GM19351 (cell line): ENCODE measurements around the gene DNAJC5.
"Not testable (repeated sequence)": the region's sequence is repeated elsewhere in the genome, so short reads cannot be mapped to it uniquely, and the experiment has no call there.

Experiments used
- ATAC-seq: cut with Tn5 transposase; IDR thresholded peaks from one replicate; pipeline ENCODE4 v1.9.1; 2021; ENCODE audit warnings: mild to moderate bottlenecking, moderate library complexity; ENCODE audit not compliant: unreplicated experiment

DNAJC5 gene, protein sequence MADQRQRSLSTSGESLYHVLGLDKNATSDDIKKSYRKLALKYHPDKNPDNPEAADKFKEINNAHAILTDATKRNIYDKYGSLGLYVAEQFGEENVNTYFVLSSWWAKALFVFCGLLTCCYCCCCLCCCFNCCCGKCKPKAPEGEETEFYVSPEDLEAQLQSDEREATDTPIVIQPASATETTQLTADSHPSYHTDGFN

GRCh38 chr20:63894358-63895201 is at the start of gene DNAJC5:
DNAJC5 (plus strand) TSS chr20:63895126; CDS start chr20:63928346, 33,220 bp downstream.
- ATAC-seq: peak; percentile 83

GRCh38 chr20:63846128-63846771 is 48.7 kb upstream of the DNAJC5 start:
- no peak for ATAC-seq

DNA sequence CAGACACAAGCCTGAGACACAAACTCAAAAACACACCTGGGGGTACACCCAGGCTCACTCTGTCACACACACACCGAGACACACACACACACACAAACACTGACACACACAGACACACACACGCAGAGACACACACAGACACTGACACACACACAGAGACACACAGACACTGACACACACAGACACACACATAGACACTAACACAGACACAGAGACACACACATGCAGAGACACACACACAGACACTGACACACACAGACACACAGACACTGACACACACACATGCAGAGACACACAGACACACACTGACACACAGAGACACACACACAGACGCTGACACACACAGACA is 48.1 kb upstream of the DNAJC5 start:
- no peak for ATAC-seq

DNA sequence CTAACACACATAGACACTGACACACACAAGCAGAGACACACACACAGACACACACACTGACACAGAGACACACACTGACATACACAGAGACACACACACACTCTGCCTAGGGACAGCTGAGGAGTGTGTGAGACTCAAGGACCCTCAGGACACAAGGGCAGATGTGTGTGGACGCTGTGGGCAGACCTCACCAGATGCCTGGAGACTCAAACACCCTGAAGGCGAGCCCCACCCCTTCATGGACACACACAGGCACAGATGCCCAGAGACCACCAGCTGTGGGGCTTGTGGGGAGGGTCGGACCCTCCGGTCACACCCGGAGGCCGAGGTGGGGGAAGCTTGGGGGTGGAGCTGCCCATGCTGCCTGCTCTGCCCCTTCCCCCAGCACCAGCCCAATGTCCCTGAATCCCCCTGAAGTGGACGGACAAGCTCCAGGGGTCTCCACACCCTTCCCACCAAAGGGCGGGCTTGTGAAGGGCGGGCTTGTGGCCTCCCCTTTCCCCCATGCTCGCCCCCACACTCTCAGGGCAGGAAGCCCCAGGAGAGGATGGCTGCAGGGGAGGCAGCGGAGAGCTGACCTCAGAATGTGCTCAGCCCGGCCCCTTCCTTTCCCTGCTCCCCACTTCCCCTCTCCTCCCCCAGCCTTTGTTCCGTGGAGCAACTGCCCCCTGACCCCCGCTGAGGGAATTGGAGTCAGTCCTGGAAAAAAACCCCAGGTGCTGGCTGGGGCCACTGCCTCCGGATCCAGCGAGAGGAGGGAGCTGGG is 47.5 kb upstream of the DNAJC5 start:
- no peak for ATAC-seq

- ATAC-seq: no peak
Observed at GRCh38 chr20:63848003-63848911, 46.7 kb upstream of the DNAJC5 start.

GRCh38 chr20:63850689-63851547 is 44.0 kb upstream of the DNAJC5 start:
- peak; percentile 78 for ATAC-seq

- not testable (repeated sequence) for ATAC-seq
Observed at GRCh38 chr20:63851548-63851943, 43.4 kb upstream of the DNAJC5 start.

GRCh38 chr20:63853733-63854068 is 41.2 kb upstream of the DNAJC5 start:
- ATAC-seq: not testable (repeated sequence)

DNA sequence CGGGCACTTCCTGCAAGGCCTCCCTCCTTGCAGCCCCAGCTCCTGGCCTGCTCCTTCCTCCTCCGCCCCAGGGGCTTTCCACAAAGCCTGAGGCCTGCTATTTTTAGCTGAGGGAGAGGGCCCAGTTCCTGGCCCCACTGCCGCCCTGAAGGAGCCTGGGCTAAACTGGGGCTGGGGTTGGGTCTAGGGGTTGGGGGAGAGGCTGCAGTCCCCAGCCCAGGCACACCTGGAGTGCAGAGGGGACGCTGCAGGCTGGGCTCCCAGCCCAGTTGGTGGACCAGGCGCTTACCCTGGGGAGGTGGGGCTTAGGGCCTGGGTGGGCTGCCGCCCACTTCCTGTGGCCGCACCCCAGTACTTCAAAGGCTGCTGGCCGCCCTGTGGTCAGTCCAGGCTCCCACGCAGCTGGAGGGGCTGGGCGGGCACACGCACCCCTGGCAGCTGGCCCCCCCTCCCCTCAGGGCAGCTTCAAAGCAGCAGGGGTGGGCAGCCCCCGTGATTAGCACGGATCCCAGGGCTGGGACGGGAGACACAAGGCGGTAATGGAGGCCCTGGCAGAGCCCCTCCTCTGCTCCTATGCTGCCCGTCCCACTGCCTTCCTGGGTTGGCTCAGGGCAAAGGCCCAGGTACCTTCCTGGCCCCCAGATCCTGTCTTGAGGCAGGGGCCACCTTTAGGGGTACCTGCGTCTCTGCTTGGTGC is 40.7 kb upstream of the DNAJC5 start:
- ATAC-seq: no peak

DNA sequence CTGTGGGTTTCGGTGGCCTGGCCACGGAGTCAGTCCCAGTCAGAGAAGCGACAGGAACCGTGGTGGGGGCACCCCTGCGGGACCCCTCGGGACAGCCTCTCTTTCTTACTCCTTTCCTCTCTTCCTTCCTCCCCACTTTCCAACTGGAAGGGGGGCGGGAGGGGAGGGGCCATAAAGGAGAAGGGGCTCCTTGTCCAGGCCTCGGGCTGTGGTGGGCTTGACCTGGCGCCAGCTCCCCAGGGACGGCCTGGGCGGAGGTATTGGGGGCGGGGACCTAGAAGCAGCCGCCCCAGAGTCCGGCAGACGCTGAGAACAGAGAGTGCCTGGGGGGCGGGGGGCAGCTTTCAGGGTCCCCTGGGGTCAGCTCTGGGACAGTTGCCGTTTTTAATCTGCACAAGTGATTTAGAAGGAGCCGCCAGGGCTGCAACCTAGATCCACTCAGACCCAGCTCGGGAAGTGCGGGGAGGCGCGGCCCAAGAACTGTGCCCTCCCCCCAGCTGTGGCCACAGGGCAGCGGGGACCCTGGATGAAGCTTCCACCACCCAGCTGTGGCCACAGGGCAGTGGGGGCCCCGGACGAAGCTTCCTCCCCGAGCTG is 40.1 kb upstream of the DNAJC5 start:
- no peak for ATAC-seq

DNA sequence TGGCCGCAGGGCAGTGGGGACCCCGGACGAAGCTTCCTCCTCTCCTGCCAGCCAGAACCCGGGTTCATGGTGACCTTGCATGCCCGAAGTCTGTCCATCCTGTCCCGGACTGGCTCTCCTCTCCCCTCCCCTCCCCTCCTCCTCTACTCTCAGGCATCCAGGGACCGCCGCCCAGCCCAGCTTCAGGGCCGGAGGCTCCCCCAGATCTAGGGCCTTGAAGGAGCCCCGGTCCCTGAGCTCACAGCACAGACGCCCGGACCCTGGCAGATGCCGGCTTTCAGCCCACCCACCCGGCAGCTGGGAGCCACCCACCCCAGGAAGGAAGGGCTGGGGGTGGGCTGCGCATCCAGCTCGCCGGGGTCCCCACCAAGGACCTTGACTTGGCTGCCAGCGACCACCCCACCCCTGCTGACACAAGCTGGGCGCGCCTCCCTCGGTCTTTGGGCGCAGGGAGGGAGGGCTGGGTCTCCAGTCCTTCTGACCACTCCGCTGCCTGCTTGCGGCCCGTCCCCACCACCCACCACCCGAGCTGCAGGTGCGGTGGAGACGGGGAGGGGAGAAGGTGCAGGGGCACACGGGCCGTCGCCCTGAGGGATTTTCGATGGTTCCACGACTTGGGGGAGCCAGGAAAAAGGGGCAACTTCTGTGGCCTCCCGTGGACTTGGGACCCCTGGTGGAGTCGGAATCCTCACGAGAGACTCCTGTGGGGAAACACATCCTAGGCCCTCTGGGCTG is 39.4 kb upstream of the DNAJC5 start:
- no peak for ATAC-seq

GRCh38 chr20:63856098-63856511 is 38.8 kb upstream of the DNAJC5 start:
- no peak for ATAC-seq

DNA sequence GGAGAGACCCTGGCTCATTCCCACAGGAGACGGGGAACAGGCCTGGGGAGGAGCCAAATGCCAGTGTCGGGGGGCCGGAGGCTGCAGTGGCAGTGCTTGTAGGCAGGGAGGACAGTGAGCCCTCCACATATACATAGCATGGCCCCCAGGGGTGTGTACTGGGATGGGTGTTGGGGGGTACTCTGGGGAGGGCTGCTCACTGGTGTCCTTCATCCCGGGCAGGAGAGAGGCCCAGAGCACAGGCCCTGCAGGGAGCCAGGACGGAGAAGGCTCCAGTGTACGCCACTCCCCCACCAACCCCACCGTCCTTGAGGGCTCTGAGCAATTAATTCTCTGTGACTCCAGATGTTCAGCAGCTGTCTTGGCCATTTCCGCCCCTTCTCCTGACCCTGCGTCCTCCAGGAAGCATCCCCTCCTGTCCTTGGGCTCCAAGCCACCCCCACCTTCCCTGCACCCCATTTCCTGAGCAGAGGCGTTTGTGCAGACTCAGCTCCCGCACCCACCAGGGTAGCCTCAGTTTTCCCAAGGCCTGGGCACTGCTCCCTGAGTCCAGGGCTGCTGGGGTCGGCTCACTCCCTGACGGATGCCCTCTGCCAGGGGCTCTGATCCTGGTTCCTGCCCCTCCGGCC is 37.0 kb upstream of the DNAJC5 start:
- no peak for ATAC-seq

DNA sequence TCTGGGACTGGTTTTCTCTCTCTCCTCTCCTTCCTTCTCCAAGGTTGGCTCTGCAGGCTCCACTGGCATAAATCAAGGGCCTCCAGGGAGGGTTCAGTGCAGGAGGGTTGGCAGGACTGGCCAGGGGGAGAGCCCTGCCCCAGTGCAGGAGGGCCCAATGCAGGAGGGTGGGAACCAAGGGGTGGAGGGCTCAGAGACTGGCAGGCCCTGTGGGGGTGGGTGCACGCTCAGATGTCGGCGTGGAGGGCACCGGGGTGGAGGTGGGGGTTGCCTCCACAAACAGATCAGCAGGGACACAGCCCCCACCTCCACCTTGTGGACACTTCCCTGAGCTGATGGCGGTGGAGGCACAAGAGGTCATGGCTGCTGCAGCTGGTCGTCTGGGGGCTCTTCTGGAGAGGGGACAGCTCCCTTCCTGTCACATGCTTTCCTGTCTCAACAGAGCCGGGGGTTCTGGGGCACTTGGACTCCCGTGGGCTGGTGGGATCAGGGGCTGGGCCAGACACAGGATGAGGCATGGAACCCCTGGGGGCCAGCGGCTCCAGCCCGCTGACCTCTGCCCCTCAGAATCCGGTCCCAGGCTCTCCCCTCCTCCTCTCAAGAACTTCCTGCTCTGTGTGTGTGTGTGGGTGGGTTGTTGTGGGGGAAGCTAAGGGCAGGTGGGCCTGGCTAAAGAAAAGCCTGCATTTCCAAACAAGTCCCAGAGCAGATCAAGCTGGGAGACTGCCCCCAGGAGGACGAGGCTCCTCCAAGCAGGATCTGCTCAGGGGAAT is 36.3 kb upstream of the DNAJC5 start:
- no peak for ATAC-seq

- no peak for ATAC-seq
Observed at GRCh38 chr20:63859166-63859699, 35.7 kb upstream of the DNAJC5 start.

DNA sequence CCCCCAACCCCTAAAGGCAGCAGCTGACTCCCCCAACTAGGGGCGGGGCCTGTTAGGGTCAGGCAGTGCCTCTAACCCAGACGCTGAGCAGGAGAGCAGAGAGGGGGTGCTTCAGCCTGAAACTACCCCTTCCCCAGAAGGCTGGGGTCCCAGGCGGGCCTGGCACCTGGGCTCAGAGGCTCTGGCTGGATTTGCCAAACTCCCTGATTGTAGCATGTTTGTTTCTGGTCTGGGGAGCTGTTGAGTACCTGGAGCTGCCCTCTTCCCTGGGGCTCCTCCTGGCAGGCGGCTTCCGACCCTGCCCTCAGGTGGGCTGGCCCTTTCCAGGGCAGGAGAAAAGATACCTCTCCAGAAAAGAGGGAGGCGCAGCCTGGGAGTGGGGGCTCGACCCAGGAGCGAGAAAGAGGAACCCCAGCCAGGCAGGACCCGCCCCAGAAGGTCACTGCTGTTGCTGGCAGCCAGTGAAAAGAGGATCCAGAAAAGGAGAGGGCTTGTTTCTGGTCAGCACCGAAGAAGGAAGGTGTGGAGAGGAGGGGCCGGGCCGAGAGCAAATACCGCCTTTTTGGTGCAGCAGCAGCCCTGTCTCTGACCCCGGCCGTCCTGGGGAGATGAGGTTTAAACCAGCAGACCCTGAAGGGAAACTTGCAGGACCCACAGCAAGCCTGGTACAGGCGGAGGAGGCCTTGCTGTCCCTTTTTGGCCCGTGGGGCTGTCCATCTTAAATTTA is 34.4 kb upstream of the DNAJC5 start:
- ATAC-seq: no peak
